DND-41 (cell line): ENCODE measurements around the gene PLAC8L1.

Experiments
- ATAC-seq: fragments of 200-7000 bp; cut with Tn5 transposase; 3 replicates; pipeline ENCODE4 v1.9.1; 2021; ENCODE audit warnings: low read depth; ENCODE audit not compliant: insufficient read depth
- DNase-seq: peaks from one replicate; pipeline ENCODE4 v3.0.0-alpha.2; 2020
- H2AFZ ChIP-seq: 2 replicates; pipeline ENCODE4 v1.6.0; 2012; ENCODE audit warnings: low read depth, low read length
- H3K27ac ChIP-seq: 2 replicates; pipeline ENCODE4 v1.5.1; 2012; ENCODE audit warnings: low read length, inconsistent platforms
- H3K27me3 ChIP-seq: fragments of 200-600 bp; sonication (generic); 2 replicates; pipeline ENCODE4 v1.6.0; 2012; ENCODE audit warnings: low read length, mild to moderate bottlenecking, inconsistent platforms; ENCODE audit not compliant: insufficient read depth, poor library complexity
- H3K36me3 ChIP-seq: 2 replicates; pipeline ENCODE4 v1.5.1; 2012; ENCODE audit warnings: low read length, inconsistent platforms; ENCODE audit not compliant: insufficient read depth
- H3K4me1 ChIP-seq: 2 replicates; pipeline ENCODE4 v1.5.1; 2012; ENCODE audit warnings: mild to moderate bottlenecking, low read length; ENCODE audit not compliant: insufficient read depth
- H3K4me2 ChIP-seq: 2 replicates; pipeline ENCODE4 v1.6.0; 2012; ENCODE audit warnings: mild to moderate bottlenecking, moderate library complexity, low read length, inconsistent platforms; ENCODE audit not compliant: insufficient read depth
- H3K4me3 ChIP-seq, 2 experiments: fragments of 200-600 bp in 1 of 2; shearing (Covaris generic) in 1 of 2; 2 replicates each; pipeline ENCODE4 v1.5.1; 2012 to 2016; ENCODE audit warnings: inconsistent platforms in 2 of 2, low read length in 2 of 2, mild to moderate bottlenecking in 2 of 2, low read depth in 1 of 2, moderate library complexity in 1 of 2
- H3K79me2 ChIP-seq: 2 replicates; pipeline ENCODE4 v1.6.0; 2012; ENCODE audit warnings: low read length, inconsistent platforms; ENCODE audit not compliant: insufficient read depth
- H3K9ac ChIP-seq: 2 replicates; pipeline ENCODE4 v1.6.0; 2012; ENCODE audit warnings: low read depth, mild to moderate bottlenecking, inconsistent platforms, low read length, moderate library complexity
- H3K9me3 ChIP-seq: 2 replicates; pipeline ENCODE4 v1.5.1; 2012; ENCODE audit warnings: low read length, moderate library complexity, mild to moderate bottlenecking, inconsistent platforms; ENCODE audit not compliant: insufficient read depth, severe bottlenecking
- H4K20me1 ChIP-seq: 2 replicates; pipeline ENCODE4 v1.6.0; 2012; ENCODE audit warnings: low read length; ENCODE audit not compliant: insufficient read depth
- CTCF ChIP-seq: IDR thresholded peaks from 2 replicates; pipeline ENCODE4 v1.5.1; 2012; ENCODE audit warnings: borderline replicate concordance, low read length, moderate library complexity, mild to moderate bottlenecking; ENCODE audit not compliant: poor library complexity, severe bottlenecking; ENCODE audit errors: extremely low read depth
- EZH2 ChIP-seq: IDR thresholded peaks from 3 replicates; pipeline ENCODE4 v1.6.1; 2012; ENCODE audit warnings: borderline replicate concordance, low read depth, mild to moderate bottlenecking, moderate library complexity, low read length, inconsistent platforms; ENCODE audit not compliant: severe bottlenecking

PLAC8L1 gene

DNA sequence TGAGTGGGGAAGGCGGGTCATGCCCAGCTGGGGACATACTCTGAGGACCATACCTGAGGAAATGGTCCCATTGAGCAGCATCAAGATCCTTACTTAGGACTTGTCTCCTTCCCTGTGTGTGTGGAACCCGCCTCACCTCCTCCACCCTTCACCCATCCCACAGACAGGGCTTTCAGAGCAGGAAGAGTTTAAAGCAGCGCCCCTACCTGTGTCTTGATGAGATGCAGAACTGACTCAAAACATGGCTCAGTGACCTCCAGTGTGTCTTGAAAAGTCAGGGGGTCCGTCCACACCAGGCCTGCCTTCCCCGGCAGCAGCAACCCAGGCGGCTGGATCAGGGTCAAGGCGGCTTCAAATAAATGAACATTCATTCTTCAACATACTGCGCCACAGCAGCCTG, 38.4 kb downstream of the PLAC8L1 start:
- TF ChIP-seq EZH2 (no peak), CTCF (no peak)
- ATAC-seq: no peak

GRCh38 chr5:146060221-146060585, 45.2 kb downstream of the PLAC8L1 start:
- H3K9me3 ChIP-seq: no peaks in the 10 kb centered on the region
- no peaks in the 10 kb centered on the region for H3K4me1 ChIP-seq
- H3K27me3 ChIP-seq: peaks cover 18% of the 10 kb centered on the region
- no peak overlapping the region for H3K4me2 ChIP-seq
- no peaks in the 10 kb centered on the region for H4K20me1 ChIP-seq
- no peak overlapping the region for H3K27ac ChIP-seq
- no peaks in the 10 kb centered on the region for H3K36me3 ChIP-seq
- ATAC-seq: no peak
- H3K79me2 ChIP-seq: no peaks in the 10 kb centered on the region
- no peak overlapping the region for H3K9ac ChIP-seq
- TF ChIP-seq CTCF (no peak), EZH2 (no peak)
- DNase-seq: no peak
- H2AFZ ChIP-seq: no peak overlapping the region
- H3K4me3 ChIP-seq: no peak overlapping the region

More for the DNA sequence above, 38.4 kb downstream of the PLAC8L1 start:
- Histone ChIP-seq H3K36me3 (no peaks in the 10 kb centered on the region), H3K9me3 (no peaks in the 10 kb centered on the region), H3K4me3 (no peak overlapping the region), H2AFZ (no peak overlapping the region), H3K9ac (no peak overlapping the region), H3K27ac (no peak overlapping the region), H3K79me2 (no peaks in the 10 kb centered on the region), H3K27me3 (peaks cover 13% of the 10 kb centered on the region), H4K20me1 (no peaks in the 10 kb centered on the region), H3K4me2 (no peak overlapping the region), H3K4me1 (no peaks in the 10 kb centered on the region)
- DNase-seq: no peak

DNA sequence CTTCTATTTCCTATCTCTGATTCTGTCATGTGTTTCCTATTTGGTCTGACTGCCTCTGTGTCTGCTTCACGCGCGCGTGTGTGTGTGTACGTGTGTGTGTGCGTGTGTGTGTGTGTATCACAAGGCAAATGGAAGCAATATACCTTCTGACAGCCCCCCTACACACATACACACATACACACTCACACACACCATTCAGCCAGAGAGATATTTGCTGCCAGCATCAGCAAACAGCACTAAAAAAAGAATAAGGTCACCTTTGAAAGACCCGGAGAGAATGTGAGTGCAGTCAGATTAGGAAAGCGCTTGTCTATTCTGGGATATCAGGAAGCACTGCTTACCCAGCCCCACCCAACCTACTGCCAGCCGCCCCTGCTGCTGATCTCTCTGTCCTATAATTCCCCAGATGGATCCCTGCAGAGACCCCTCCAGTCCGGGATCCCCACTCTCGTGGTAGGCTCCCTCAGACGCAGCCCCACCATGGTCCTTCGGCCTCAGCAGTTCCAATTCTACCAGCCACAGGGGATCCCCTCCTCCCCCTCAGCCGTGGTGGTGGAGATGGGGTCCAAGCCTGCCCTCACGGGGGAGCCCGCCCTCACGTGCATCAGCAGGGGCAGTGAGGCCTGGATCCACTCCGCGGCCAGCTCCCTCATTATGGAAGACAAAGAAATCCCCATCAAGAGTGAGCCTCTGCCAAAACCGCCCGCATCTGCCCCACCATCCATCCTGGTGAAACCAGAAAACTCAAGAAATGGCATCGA, 45.7 kb downstream of the PLAC8L1 start:
- TF ChIP-seq EZH2 (no peak), CTCF (no peak)
- H3K4me2 ChIP-seq: no peak overlapping the region
- no peak for DNase-seq
- no peak overlapping the region for H2AFZ ChIP-seq
- no peak overlapping the region for H3K9ac ChIP-seq
- H4K20me1 ChIP-seq: no peaks in the 10 kb centered on the region
- no peaks in the 10 kb centered on the region for H3K36me3 ChIP-seq
- no peaks in the 10 kb centered on the region for H3K4me1 ChIP-seq
- no peaks in the 10 kb centered on the region for H3K79me2 ChIP-seq
- H3K4me3 ChIP-seq: no peak overlapping the region
- ATAC-seq: no peak
- no peaks in the 10 kb centered on the region for H3K9me3 ChIP-seq
- H3K27me3 ChIP-seq: peaks cover 18% of the 10 kb centered on the region
- no peak overlapping the region for H3K27ac ChIP-seq
